Amniotic stem cell (primary cell): ENCODE measurements around the gene GHDC.
A peak's percentile ranks its signal among the peaks of the same experiment; 100 is the strongest.
"Not testable (repeated sequence)": the region's sequence is repeated elsewhere in the genome, so short reads cannot be mapped to it uniquely, and the experiment has no call there.

ENCODE experiments used
- DNase-seq: peaks from one replicate; lab custom pipeline; 2025; lab: John Stamatoyannopoulos, UW

The GHDC gene, protein sequence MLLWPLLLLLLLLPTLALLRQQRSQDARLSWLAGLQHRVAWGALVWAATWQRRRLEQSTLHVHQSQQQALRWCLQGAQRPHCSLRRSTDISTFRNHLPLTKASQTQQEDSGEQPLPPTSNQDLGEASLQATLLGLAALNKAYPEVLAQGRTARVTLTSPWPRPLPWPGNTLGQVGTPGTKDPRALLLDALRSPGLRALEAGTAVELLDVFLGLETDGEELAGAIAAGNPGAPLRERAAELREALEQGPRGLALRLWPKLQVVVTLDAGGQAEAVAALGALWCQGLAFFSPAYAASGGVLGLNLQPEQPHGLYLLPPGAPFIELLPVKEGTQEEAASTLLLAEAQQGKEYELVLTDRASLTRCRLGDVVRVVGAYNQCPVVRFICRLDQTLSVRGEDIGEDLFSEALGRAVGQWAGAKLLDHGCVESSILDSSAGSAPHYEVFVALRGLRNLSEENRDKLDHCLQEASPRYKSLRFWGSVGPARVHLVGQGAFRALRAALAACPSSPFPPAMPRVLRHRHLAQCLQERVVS

DNA sequence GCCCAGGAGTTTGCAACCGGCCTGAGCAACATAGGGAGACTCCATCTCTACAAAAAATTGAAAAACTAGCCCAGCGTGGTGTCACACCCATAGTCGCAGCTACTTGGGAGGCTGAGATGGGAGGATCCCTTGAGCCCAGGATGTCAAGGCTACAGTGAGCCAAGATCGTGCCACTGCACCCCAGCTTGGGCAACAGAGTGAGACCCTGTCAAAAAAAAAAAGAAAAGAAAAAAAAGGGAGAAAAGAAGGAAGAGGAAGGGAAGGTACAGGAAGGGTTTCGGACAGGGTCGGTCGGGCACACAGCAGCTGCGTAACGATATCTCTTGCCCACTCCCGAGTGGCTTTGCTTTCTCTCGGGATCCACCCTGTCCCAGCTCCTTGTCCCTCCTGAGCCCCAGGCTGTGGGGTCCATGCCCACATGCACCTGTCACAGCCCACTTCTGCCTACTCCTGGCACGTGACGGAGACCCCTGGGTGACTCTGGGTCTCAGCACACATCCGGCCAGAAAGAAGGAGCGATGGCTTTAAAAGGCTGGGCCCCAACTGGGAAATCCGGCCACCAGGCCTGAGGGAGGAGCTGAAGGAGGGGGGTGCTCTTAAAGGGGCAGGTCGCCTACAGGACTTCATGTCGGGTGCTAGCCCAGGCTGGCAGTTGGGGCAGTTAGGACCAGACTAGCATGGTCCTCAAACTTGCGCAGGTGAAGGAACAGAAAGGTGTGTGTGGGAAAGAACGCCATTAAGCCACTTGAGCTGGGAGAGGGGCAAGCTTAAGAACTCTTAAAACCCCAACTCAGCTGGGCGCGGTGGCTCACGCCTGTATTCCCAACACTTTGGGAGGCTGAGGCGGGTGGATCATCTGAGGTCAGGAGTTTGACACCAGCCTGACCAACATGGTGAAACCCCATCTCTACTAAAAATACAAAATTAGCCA lies at the start of gene GHDC:
TSS of gene GHDC (minus strand) at position 526 of the 931 bp plus-strand sequence. CDS start 913 bp downstream, outside the sequence.
- DNase-seq, result no peak

DNA sequence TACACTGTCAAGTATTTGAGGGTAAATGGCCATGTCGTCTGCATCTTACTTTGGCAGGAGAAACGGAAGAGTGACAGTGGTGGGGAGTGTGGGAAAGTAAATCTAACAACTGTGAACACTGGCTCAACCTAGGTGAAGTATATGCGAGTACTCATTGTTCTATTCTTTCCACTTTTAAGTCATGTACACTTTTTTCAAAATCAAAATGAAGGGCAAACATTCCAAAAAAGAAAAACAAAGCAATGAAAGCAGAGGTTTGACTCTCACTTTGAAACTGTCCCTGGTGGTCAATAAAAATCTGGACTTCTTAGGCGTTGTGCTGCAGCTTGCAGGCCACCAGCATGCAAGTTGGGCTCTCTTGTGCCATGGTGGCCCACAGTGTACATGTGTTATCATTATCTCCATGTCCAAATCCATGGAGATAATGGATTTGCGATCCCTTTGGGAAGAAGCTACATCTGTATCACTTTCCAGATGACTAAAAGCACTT lies 49.2 kb upstream of the GHDC start:
- DNase-seq, result no peak

DNA sequence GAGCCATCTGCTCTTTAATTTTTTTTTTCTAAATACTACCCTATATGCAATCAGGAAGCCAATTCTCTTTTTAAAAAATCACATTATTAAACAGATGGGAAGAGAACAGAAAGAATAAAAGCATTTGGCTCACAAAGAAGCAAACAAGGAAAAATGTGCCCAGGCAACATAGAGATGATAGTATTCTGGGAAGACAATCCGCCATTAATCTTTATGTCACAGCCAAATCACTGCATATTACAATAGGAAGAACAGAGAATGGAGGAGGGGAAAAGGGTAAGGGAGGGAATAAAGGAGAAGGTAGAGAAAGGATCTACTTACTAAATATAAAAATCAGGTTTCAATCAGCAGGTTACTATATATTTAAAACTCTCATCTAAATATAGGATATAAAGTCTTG lies 47.6 kb upstream of the GHDC start:
- no peak for DNase-seq

DNA sequence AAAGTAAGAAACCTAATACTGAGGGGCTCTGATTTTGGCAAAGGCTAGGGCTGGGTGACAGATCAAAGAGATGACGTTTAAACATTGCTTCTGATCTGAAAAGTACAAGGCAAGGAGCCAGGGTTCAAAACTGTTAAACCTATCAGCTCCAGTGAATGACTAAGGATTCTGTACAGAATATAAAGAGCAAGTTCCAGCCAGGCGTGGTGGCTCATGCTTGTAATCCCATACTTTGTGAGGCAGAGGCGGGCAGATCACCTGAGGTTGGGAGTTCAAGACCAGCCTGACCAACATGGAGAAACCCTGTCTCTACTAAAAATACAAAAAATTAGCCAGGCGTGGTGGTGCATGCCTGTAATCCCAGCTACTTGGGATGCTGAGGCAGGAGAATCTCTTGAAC lies 46.6 kb upstream of the GHDC start:
- DNase-seq, result not testable (repeated sequence)

DNA sequence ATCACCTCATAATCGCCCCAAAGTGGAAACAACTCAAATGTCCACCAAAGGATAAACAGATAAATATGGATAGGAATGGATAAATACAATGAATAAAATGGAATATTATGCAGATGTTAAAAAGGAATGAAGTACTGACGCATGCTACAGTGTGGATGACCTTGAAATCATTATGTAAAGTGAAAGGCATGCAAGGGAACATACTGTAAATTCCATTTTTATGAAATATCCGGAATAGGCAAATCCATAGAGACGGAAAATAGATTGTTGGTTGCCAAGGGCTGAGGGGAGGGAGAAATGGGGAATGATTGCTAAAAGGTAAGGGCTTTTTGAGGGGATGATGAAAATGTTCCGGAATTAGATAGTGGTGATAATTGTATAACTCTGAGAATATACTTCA lies 45.9 kb upstream of the GHDC start:
- DNase-seq, result no peak

DNA sequence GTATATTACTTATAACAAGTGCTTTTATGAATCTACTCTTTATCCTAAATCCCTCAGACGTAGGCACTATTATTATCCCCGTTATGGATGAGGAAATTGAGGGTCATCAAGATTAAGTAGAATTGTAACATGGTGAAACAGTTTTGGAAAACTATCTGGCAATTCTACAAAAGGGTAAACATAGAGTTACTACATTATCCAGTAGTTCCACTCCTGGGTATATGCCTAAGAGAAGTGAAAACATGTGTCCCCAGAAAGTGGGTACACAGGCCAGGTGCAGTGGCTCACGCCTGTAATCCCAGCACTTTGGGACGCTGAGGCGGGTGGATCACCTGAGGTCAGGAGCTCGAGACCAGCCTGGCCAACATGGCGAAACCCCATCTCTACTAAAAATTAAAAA lies 45.3 kb upstream of the GHDC start:
- not testable (repeated sequence) for DNase-seq

DNA sequence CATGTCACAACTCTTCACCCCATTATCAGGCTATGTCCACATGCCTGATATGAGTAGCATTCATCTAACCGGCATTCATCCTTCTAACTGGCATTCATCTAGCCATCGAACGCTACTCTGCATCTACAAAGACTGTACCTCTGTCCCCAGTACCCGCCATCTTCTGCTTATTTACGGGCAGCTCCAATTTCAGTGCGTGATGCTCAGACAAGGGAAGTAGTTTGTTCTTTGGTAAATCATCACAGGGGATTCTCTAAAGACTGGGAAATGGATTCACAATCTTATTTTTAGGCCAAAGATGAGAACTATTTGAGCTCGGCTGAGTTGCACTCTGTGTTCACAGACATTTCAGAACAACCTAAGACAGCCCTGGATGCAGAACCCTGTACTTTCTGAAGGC lies 42.5 kb upstream of the GHDC start:
- no peak for DNase-seq

DNA sequence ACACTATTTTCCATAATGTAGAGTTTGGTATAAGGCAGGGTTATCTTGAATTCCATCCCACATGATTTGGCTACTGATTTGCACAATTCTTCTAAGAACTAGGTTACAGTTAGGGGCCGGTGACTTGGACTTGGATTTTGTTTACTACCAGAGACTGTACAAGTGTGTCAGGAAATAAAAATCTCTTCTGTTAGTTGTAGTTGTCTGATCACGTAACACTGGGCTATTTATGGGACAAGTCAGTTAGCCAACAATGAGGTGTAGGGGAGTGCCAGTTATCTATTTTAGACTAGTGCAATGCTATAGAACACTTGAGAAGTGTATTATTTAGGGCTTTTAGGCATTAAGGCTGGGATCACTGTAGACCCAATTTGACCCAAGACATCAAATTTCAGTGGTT lies 39.7 kb upstream of the GHDC start:
- no peak for DNase-seq

DNA sequence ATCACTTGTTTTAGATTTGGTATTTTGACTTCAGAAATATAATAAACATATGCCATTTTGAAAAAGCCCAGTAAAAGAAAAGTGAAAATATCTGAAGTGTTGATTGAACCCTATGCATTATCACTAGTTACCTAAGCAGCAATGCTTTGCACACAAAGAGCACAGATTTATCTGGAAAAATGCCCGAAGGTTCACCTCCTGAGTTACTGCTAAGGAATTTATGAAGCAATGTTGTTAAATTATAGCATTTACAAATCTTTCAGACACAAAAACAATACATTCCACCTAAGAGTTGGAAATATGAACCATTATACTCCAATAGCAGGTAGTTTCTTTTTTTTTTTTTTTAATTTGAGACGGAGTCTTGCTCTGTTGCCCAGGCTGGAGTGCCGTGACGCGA lies 38.9 kb upstream of the GHDC start:
- no peak for DNase-seq

DNA sequence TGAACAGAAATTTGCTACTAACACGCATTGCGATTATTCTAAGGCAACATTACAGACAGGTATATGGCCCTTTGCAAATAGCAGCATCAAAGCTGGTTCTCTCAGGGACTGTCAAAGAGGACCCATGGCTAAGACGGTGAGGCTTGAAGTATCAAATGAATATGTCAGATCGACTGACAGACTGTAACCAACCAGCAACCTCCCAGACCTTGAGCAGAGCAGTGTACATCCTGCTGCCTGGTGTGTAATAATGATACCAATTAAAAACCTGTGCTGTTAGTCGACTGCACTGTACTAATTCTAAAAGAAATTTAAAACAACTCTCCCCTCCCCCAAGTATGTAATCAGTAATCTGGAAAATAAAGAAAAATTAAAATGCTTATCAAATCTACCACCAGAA lies 35.9 kb upstream of the GHDC start:
- DNase-seq, result no peak

DNA sequence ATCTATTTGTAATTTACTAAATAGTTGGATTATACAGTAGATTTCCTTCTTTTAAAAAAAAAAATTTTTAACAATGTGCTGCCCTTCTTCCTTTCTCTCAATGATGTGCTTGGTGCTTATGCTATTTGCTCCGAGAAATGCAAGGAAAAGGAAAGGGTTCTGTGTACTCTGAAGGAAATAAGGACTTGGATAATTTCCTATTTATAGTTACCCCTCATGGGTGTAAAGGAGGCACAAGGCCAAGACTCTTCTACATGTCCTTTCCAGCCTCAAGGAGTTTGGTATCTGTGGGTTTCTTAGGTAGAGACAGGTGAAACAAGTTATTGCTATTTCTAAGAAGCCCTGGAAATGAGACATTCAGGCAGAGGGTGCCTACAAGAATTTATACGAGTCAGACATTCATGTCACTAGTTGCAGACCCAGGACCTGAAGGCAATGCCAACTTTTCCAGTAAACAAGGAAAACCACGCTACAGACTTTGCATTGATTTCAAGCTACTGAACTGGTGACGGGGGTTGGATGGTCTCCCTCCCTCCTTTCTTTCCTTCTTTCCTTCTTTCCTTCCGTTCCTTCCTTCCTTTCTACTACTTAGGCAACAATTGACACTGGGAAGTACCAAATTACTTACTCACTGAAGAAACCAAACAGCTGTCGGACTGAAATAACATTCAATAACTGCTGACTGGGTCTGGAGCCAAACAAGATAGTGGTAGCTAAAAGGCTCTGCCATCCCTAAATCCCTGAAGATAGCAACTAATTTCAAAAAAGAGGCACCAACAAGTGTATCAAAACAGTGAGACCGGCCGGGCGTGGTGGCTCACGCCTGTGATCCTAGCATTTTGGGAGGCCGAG lies 33.8 kb upstream of the GHDC start:
- no peak for DNase-seq

DNA sequence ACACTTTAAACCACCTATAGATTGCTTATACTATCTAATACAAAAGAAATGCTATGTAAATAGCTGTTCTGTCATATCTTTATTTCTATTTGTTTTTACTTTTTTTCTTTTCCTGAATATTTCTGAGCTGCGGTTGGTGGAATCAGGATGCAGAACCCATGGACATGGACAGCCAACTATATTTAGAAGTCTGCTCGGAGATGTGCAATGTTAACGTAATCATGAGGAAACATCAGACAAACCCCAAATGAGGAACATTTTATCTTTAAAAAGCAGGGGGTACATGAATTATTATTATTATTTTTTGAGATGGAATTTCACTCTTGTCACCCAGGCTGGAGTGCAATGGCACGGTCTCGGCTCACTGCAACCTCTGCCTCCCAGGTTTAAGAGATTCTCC lies 31.4 kb upstream of the GHDC start:
- DNase-seq, result no peak

DNA sequence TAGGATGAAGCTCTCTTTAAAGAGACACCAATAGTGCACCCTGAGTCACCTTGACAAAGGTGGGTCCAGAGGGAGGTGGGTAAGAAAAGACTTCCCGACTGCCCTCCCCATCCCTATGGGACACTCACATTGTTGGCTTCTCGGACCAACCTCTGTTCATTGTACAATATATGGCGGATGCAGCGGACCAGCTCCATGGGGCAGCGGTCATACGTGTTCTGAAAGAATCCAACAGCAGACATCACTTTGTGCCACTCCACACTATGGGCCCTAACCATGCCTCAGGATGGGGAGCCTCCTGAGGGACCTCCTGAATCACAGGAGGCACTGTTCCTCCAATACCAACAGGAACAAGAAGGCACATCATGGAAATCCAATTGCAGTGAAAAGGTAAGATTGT lies 30.4 kb upstream of the GHDC start:
- no peak for DNase-seq

DNA sequence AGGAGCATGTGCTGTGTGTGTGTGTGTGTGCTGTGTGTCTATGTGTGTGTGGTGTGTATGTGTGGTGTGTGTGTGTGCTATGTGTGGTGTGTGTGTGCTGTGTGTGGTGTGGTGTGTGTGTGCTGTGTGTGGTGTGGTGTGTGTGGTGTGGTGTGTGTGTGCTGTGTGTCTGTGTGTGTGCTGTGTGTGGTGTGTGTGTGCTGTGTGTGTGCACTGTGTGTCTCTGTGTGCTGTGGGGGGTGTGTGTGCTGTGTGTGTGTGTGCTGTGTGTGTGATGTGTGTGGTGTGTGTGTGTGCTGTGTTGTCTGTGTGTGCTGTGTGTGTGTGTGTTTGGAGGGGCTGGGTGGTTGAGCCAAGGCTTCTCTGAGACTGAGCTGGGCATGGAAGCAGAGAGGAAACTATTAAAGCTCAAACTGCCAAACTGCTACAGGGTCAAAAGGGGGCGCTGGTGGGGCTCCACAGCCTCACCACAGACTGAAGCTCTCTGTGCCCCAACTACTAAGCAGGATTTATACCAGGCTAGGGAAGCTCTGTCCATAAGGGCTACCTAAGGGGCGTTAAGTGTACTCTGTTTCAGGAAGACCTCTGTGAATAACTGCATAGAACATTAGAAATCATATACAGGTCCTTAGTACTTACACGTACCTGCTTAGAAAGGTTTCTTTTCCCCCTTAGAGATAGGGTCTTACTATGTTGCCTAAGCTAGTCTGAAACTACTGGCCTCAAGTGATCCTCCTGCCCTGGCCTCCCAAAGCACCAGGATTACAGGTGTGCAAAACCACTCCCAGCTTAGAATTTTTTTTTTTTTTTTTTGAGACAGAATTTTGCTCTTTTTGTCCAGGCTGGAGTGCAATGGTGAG lies 27.8 kb upstream of the GHDC start:
- DNase-seq, result peak; percentile 2

DNA sequence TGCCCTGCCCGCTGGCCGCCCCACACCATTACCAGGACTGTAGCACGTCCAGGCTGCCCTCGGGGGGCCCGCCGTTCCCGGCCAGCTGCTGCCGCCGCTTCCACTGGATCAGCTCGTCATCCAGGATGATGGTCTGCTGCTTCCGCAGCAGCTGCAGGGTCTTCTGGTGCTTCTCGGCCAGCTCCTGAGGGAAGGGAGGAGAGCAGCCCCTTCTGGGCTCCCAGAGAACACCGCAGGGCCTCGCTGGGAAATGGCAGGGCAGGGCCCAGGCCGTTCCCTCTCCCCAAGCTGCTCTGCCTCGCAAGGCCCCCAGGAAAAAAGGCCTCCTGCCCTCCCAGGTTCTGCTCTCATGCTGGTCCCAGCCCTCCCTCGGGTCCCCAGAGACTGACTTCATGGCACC lies 25.0 kb upstream of the GHDC start:
- DNase-seq, result not testable (repeated sequence)

DNA sequence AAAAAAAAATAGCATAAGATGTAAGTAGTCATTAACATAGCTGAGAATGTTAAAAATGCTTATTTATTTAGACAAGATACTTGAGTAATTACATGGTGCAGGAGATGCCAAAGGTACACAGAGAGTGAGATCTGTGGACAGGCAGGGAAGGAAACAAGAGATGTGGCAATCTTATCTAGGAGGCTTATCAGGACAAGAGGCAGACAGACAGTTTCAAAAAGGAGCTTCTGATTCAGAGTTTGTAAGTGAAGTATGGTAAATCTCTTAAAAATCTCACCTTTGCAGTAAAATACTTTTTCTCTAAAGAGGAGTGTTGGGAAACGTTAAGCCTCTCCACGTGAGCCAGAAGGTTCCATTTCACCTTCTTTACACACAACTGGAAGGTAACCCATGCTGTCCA lies 19.9 kb upstream of the GHDC start:
- DNase-seq, result no peak

DNA sequence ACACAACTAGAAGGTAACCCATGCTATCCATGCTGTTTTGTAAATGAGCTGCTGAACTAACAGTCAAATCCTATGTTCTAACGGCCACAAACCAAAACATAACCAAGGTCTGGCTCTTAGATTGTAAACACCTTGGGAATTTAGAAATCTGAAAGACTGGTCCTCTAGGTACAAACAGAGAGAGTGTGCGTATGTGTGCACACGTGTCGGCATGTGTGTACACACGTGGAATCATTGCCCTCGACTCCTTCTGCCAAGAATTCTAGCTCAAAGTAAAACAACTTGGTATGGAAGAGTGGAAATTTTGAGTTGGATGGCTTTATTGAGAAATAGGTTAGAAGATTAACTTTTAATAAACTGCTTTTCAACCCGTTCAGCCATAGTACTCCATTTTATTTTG lies 18.1 kb upstream of the GHDC start:
- no peak for DNase-seq

DNA sequence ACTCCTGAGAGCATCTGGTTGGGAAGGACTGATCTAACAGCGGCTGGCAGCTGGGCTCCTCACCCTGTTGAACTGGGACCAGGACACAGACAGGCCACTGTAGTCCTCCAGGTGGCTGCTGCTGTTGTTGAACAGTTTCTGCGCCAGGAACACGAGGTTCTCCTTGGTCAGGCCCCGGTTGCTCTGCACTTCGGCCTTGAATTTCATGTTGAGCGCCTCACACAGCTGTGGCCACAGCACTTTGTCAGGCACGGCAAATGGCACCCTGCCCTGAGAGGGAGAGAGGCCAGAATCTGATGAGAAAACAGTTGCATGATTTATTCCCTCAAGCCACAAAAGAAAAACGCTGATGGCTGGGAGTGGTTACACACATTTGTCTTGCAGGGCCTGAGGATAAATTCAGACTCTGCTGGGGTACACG lies 17.6 kb upstream of the GHDC start:
- DNase-seq, result not testable (repeated sequence)

DNA sequence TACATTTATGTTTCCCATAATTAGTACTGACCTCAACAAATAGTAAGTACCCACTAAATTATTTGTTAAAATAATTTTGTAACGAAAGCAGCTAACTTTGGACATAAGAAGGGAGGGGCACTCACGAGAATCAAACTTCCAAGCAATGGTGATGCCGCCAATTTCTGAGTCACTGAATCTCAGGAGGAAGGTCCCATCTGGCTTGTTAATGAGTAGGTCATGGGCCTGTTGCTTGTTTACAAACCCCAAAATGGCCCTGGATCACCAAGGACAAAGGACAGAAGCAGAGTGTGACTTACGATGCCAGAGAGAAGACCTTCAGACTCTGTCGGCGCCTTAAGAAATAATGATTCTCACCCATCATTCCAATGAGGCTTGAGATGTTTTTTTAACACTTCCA lies 15.8 kb upstream of the GHDC start:
- DNase-seq, result no peak

DNA sequence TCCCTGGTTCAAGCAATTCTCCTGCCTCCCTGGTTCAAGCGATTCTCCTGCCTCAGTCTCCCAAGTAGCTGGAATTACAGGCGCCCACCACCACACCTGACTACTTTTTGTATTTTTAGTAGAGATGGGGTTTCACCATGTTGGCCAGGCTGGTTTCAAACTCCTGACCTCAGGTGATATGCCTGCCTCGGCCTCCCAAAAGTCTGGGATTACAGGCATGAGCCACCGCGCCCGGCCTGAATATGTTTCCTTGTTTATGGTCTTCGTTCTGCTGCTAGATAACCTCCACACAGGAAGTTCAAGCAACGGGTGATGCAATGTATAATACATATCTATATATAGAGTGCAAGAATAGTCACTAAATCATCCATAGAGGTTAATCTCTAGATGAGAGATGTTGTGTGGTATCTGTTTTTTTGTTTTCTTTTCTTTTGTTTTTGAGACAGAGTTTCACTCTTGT lies 11.9 kb upstream of the GHDC start:
- DNase-seq, result not testable (repeated sequence)

DNA sequence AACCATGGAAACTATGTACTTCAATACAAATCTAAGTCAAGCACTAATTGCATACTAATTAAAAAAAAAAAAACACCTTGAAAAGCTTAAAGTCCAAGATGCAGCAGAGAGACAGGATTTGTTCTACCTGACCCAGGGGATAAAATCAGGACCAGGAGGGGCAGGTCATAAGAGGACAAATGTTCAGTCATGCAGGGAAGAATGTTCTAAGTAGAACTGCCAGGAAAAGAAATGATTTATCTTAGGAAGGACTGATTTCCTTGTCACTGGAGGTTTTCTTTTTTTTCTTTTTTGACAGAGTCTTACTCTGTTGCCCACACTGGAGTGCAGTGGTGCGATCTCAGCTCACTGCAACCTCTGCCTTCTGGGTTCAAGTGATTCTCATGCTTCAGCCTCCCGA lies 9.1 kb upstream of the GHDC start:
- DNase-seq, result no peak
